Measurements from ENCODE around the gene PEAR1.

Gene PEAR1

GRCh38 chr1:156922986-156923669 lies 29.6 kb downstream of the PEAR1 start:
- TF ChIP-seq CTCF (IDR thresholded peaks at IDR 0.05): no peak
- H3K27ac ChIP-seq: no peak overlapping the region
- no peaks in the 10 kb centered on the region for H3K9me3 ChIP-seq (ENCODE audit: control insufficient read depth, low read length)
- no peaks in the 10 kb centered on the region for H3K36me3 ChIP-seq (ENCODE audit: control insufficient read depth, insufficient read depth, low read length)
- H3K4me2 ChIP-seq (ENCODE audit: low read length): no peak overlapping the region
- no peak overlapping the region for H3K9ac ChIP-seq
- no peak overlapping the region for H2AFZ ChIP-seq
- no peak overlapping the region for H3K4me3 ChIP-seq (ENCODE audit: low read depth, low read length)
- H3K4me1 ChIP-seq: no peaks in the 10 kb centered on the region
- H3K27me3 ChIP-seq (ENCODE audit: control insufficient read depth, insufficient read depth, low read length): peaks cover 5% of the 10 kb centered on the region
- H3K79me2 ChIP-seq: no peaks in the 10 kb centered on the region

- no peak overlapping the region for H3K9ac ChIP-seq
- no peaks in the 10 kb centered on the region for H3K9me3 ChIP-seq (ENCODE audit: control insufficient read depth, low read length)
- H2AFZ ChIP-seq: peak overlapping the region; percentile 28
- H3K36me3 ChIP-seq (ENCODE audit: control insufficient read depth, insufficient read depth, low read length): no peaks in the 10 kb centered on the region
- no peak overlapping the region for H3K4me3 ChIP-seq (ENCODE audit: low read depth, low read length)
- H3K4me2 ChIP-seq (ENCODE audit: low read length): no peak overlapping the region
- no peak overlapping the region for H3K27ac ChIP-seq
- no peaks in the 10 kb centered on the region for H3K79me2 ChIP-seq
- TF ChIP-seq CTCF (IDR thresholded peaks at IDR 0.05): no peak
- H3K4me1 ChIP-seq: no peaks in the 10 kb centered on the region
- H3K27me3 ChIP-seq (ENCODE audit: control insufficient read depth, insufficient read depth, low read length): peaks cover 5% of the 10 kb centered on the region
Observed at GRCh38 chr1:156923670-156924477, 30.4 kb downstream of the PEAR1 start.

GRCh38 chr1:156924478-156925153 lies 31.1 kb downstream of the PEAR1 start:
- no peak for TF ChIP-seq CTCF (IDR thresholded peaks at IDR 0.05)
- Histone ChIP-seq H3K4me2 (ENCODE audit: low read length) (no peak overlapping the region), H3K36me3 (ENCODE audit: control insufficient read depth, insufficient read depth, low read length) (no peaks in the 10 kb centered on the region), H3K79me2 (no peaks in the 10 kb centered on the region), H3K4me1 (no peaks in the 10 kb centered on the region), H3K27ac (no peak overlapping the region), H3K9ac (no peak overlapping the region), H3K27me3 (ENCODE audit: control insufficient read depth, insufficient read depth, low read length) (peaks cover 5% of the 10 kb centered on the region), H3K9me3 (ENCODE audit: control insufficient read depth, low read length) (no peaks in the 10 kb centered on the region), H3K4me3 (ENCODE audit: low read depth, low read length) (no peak overlapping the region), H2AFZ (peak overlapping the region; percentile 28)

- Histone ChIP-seq H3K9ac (no peak overlapping the region), H3K27ac (no peak overlapping the region), H3K4me3 (ENCODE audit: low read depth, low read length) (no peak overlapping the region), H2AFZ (no peak overlapping the region), H3K9me3 (ENCODE audit: control insufficient read depth, low read length) (no peaks in the 10 kb centered on the region), H3K27me3 (ENCODE audit: control insufficient read depth, insufficient read depth, low read length) (peaks cover 4% of the 10 kb centered on the region), H3K4me2 (ENCODE audit: low read length) (no peak overlapping the region), H3K36me3 (ENCODE audit: control insufficient read depth, insufficient read depth, low read length) (no peaks in the 10 kb centered on the region), H3K79me2 (no peaks in the 10 kb centered on the region), H3K4me1 (no peaks in the 10 kb centered on the region)
- no peak for TF ChIP-seq CTCF (IDR thresholded peaks at IDR 0.05)
Observed at GRCh38 chr1:156925154-156926010, 31.9 kb downstream of the PEAR1 start.

Measured in parathyroid adenoma (tissue), 2 donors.